HG03103 (cell line): ENCODE measurements around the gene SERTAD2.

Experiments
- ATAC-seq: cut with Tn5 transposase; IDR thresholded peaks from one replicate; pipeline ENCODE4 v1.9.1; 2021; ENCODE audit warnings: low read depth; ENCODE audit not compliant: unreplicated experiment

Gene SERTAD2

GRCh38 chr2:64650296-64650695, 3.4 kb downstream of the SERTAD2 start:
- ATAC-seq, result no peak

GRCh38 chr2:64649626-64650025, 4.1 kb downstream of the SERTAD2 start:
- ATAC-seq, result no peak

GRCh38 chr2:64649013-64649484, 4.7 kb downstream of the SERTAD2 start:
- no peak for ATAC-seq

- no peak for ATAC-seq
Measured at GRCh38 chr2:64646007-64646880, 7.5 kb downstream of the SERTAD2 start.

- peak; percentile 51 for ATAC-seq
Measured at GRCh38 chr2:64644458-64645382, 9.0 kb downstream of the SERTAD2 start.

GRCh38 chr2:64643838-64644457, 9.8 kb downstream of the SERTAD2 start:
- no peak for ATAC-seq

- ATAC-seq, result no peak
Measured at GRCh38 chr2:64641599-64641998, 12.1 kb downstream of the SERTAD2 start.

- no peak for ATAC-seq
Measured at GRCh38 chr2:64640153-64641044, 13.3 kb downstream of the SERTAD2 start.

- no peak for ATAC-seq
Measured at GRCh38 chr2:64639691-64640090, 14.0 kb downstream of the SERTAD2 start.

- no peak for ATAC-seq
Measured at GRCh38 chr2:64638502-64639120, 15.1 kb downstream of the SERTAD2 start.

GRCh38 chr2:64637931-64638330, 15.8 kb downstream of the SERTAD2 start:
- ATAC-seq, result no peak

GRCh38 chr2:64637000-64637635, 16.6 kb downstream of the SERTAD2 start:
- peak; percentile 45 for ATAC-seq

GRCh38 chr2:64635976-64636911, 17.5 kb downstream of the SERTAD2 start:
- peak; percentile 57 for ATAC-seq

- no peak for ATAC-seq
Measured at GRCh38 chr2:64634345-64635267, 19.1 kb downstream of the SERTAD2 start.

GRCh38 chr2:64632835-64633819, 20.6 kb downstream of the SERTAD2 start:
- ATAC-seq, result no peak

GRCh38 chr2:64631771-64632170, 21.9 kb downstream of the SERTAD2 start:
- ATAC-seq, result no peak
